AG09309 (cell line): Measurements from ENCODE around the gene PDE10A.

Experiments
- DNase-seq: peaks from one replicate; pipeline ENCODE4 v3.0.0-alpha.2; 2010; ENCODE audit warnings: low read depth
- H3K4me3 ChIP-seq: 2 replicates; pipeline ENCODE4 v1.5.1; 2011; ENCODE audit warnings: mild to moderate bottlenecking, low read depth, low read length, moderate library complexity; ENCODE audit not compliant: control insufficient read depth
- TF ChIP-seq, protein P1 (sequence below): IDR thresholded peaks from 2 replicates; pipeline ENCODE4 v1.5.1; 2011; ENCODE audit warnings: mild to moderate bottlenecking, low read depth, low read length, inconsistent platforms; ENCODE audit not compliant: insufficient read depth, control insufficient read depth; ENCODE audit errors: missing control alignments

The PDE10A gene

DNA sequence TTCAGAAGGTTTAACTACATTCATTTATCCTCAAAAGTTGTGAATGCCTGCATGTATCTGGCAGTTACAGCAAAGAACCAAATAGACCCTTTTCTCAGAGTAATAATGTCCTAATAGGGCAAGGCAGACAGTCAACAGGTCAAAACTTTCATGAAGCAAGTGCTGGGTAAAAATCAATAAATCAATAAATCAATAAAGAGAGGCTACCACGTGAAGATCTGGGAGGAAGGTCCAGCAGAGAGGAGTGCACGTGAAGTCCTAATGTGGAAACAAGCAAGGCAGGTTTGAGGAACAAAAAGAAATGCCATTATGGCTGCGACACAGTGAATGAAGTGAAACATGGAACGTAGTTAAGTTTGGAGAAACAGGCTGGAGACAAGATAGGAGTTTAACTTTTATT is 317.3 kb downstream of the PDE10A start:
- H3K4me3 ChIP-seq = no peak overlapping the region
- TF ChIP-seq, protein P1, sequence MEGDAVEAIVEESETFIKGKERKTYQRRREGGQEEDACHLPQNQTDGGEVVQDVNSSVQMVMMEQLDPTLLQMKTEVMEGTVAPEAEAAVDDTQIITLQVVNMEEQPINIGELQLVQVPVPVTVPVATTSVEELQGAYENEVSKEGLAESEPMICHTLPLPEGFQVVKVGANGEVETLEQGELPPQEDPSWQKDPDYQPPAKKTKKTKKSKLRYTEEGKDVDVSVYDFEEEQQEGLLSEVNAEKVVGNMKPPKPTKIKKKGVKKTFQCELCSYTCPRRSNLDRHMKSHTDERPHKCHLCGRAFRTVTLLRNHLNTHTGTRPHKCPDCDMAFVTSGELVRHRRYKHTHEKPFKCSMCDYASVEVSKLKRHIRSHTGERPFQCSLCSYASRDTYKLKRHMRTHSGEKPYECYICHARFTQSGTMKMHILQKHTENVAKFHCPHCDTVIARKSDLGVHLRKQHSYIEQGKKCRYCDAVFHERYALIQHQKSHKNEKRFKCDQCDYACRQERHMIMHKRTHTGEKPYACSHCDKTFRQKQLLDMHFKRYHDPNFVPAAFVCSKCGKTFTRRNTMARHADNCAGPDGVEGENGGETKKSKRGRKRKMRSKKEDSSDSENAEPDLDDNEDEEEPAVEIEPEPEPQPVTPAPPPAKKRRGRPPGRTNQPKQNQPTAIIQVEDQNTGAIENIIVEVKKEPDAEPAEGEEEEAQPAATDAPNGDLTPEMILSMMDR = no peak
- DNase-seq = no peak

DNA sequence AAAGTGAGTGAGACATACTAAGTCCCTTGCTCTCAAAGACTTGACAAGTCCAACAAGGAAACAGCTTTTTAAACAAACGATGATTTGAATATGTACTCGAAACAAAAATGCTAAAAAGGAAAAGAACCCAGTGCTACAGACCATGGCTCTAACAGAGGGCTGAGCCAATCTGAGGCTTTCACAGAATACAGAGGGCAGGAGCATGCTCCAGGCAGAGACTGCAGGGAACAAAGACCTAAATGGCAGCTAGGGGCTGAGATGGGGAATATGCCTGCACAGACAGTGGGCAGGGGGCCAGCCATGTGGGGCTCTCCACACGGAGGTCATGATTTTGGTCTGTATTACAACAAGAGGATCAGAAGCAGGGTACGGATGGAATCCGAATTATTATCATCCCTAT is 322.5 kb downstream of the PDE10A start:
- no peak for DNase-seq
- no peak overlapping the region for H3K4me3 ChIP-seq
- TF ChIP-seq, protein P1 = no peak

DNA sequence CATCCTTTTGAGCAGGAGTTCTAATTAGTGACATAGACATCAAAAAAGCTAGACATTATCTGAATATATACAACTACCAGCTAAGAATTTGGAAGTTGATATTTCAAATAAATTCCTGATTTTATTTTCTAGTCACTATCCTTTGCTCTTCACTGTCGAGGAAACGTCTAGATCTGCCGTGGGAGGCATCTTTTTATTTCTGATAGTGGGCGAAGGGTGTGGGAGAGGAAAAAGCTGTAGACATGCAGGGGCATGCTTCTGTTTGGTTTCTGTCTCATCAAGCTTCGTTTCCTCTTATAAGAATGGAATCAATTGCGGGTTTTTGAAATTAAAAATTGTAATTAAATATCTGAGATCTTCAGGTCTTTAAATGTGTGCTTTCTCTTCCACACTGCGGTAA is 337.4 kb downstream of the PDE10A start:
- TF ChIP-seq, protein P1 = no peak
- no peak for DNase-seq
- H3K4me3 ChIP-seq = no peak overlapping the region

DNA sequence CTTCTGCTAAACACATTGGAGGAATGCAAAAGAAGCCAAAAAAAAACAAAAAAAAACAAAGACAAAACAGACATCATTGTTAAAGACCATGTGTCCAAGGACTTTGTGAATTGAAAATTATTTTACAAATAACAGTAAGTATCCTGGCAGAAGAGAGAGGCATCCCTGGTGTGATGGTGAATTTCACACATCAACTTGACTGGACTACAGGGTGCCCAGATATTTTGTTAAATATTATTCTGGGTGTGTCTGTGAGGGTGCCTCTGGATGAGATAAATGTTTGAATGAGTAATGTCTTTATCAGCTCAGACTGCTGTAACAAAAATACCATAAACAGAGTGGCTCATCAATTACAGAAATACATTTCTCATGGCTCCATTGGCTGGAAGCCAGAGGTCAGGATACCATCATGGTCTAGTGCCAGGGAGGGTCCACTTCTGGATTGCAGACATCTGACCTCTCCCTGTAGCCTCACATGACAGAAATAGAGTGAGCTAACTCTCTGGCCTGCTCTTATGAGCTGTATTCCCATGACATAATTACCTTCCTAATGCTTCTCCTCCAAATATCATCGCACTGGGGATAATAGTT is 341.4 kb downstream of the PDE10A start:
- no peak for DNase-seq
- TF ChIP-seq, protein P1 = no peak
- H3K4me3 ChIP-seq = no peak overlapping the region

DNA sequence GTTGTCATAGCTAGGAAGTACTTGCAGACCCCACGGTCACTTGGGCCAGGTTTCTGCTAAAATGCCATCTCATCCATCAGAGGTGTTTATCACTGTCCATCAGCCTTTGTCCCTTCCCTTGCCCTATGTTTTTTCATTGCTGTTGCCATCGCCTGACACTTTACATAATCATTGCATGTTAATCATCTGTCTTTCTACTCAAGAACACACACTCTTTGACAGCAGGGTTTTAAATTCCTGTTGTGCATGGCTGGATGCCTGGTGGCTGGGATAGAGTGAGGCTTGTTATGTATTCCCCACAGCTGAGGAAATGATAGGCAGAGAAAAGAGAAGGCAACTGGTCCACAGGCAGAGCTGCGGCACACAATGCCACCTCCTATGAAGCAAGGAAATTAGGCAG is 341.9 kb downstream of the PDE10A start:
- no peak overlapping the region for H3K4me3 ChIP-seq
- TF ChIP-seq, protein P1 = no peak
- DNase-seq = no peak

DNA sequence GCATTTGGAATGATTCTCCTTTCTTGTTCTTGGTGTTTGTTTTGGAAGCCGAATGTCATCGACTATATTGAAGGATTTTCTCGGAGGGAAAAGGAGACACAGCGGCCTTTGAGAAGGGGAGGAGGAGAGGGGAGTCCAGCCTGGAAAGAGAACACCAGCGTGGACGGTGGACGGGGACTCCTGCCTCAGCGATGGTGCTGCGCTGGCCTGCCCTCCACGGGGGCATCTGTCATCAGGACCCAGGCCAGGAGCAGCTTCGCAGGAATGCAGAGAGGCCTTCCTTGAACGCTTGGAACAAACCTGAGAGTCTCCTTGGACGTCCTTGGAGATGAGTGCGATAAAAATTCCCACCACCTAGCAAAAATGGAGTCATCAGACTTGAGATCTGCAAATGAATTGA is 345.3 kb downstream of the PDE10A start:
- TF ChIP-seq, protein P1 = no peak
- H3K4me3 ChIP-seq = no peak overlapping the region
- DNase-seq = no peak
